MM.1S (cell line): Measurements from ENCODE around the gene WFDC13.
A peak's percentile ranks its signal among the peaks of the same experiment; 100 is the strongest.
"Not testable (repeated sequence)": the region's sequence is repeated elsewhere in the genome, so short reads cannot be mapped to it uniquely, and the experiment has no call there.

Experiments used
- DNase-seq: peaks from one replicate; pipeline ENCODE4 v3.0.0-alpha.2; 2015
- H2AFZ ChIP-seq: fragments of 300-600 bp; sonication (generic); 2 replicates; pipeline ENCODE4 v1.6.0; 2016; ENCODE audit warnings: antibody characterized with exemption, low read length
- H3F3A ChIP-seq: fragments of 300-600 bp; sonication (generic); 2 replicates; pipeline ENCODE4 v1.6.1; 2016; ENCODE audit warnings: mild to moderate bottlenecking, antibody characterized with exemption, low read length, moderate library complexity, mixed read lengths; ENCODE audit not compliant: insufficient read depth
- H3K27ac ChIP-seq: fragments of 300-600 bp; sonication (generic); 2 replicates; pipeline ENCODE4 v1.5.1; 2016; ENCODE audit warnings: mild to moderate bottlenecking, low read length
- H3K27me3 ChIP-seq: fragments of 300-600 bp; sonication (generic); replicated peaks from 2 replicates; pipeline ENCODE4 v1.6.0; 2016; ENCODE audit warnings: low read length; ENCODE audit not compliant: insufficient read depth
- H3K36me3 ChIP-seq: fragments of 300-600 bp; sonication (generic); replicated peaks from 2 replicates; pipeline ENCODE4 v1.6.1; 2016; ENCODE audit warnings: mild to moderate bottlenecking, low read length, mixed read lengths; ENCODE audit not compliant: insufficient read depth
- H3K4me1 ChIP-seq: fragments of 300-600 bp; sonication (generic); 2 replicates; pipeline ENCODE4 v1.6.1; 2016; ENCODE audit warnings: low read length, mixed read lengths
- H3K4me2 ChIP-seq: fragments of 300-600 bp; sonication (generic); 2 replicates; pipeline ENCODE4 v1.6.0; 2016; ENCODE audit warnings: low read depth, low read length
- H3K4me3 ChIP-seq: fragments of 300-600 bp; sonication (generic); 2 replicates; pipeline ENCODE4 v1.5.1; 2016; ENCODE audit warnings: low read length, mixed read lengths
- H3K79me2 ChIP-seq: fragments of 300-600 bp; sonication (generic); 2 replicates; pipeline ENCODE4 v1.6.1; 2016; ENCODE audit warnings: mixed run types, low read length, mixed read lengths
- H3K9ac ChIP-seq: fragments of 300-600 bp; sonication (generic); 2 replicates; pipeline ENCODE4 v1.6.1; 2016; ENCODE audit warnings: low read length, mixed read lengths
- H3K9me2 ChIP-seq: fragments of 300-600 bp; sonication (generic); replicated peaks from 2 replicates; pipeline ENCODE4 v1.6.1; 2016; ENCODE audit warnings: mild to moderate bottlenecking, low read length, mixed read lengths; ENCODE audit not compliant: insufficient read depth
- H3K9me3 ChIP-seq: fragments of 300-600 bp; sonication (generic); replicated peaks from 2 replicates; pipeline ENCODE4 v1.6.1; 2016; ENCODE audit warnings: mild to moderate bottlenecking, low read length, mixed read lengths; ENCODE audit not compliant: insufficient read depth
- H4K20me1 ChIP-seq: fragments of 300-600 bp; sonication (generic); 2 replicates; pipeline ENCODE4 v1.6.1; 2016; ENCODE audit warnings: mild to moderate bottlenecking, low read length, moderate library complexity, mixed read lengths; ENCODE audit not compliant: insufficient read depth
- CTCF ChIP-seq: fragments of 300-600 bp; sonication (generic); IDR thresholded peaks from 2 replicates; pipeline ENCODE4 v1.5.1; 2016; ENCODE audit warnings: antibody characterized with exemption, low read length, mixed read lengths
- EZH2 ChIP-seq: fragments of 300-600 bp; sonication (generic); optimal IDR thresholded peaks from 2 replicates; pipeline ENCODE3; 2017; ENCODE audit warnings: low read depth, mild to moderate bottlenecking, antibody characterized with exemption, low read length, mixed read lengths
- EZH2phosphoT487 ChIP-seq: fragments of 300-600 bp; sonication (generic); IDR thresholded peaks from 2 replicates; pipeline ENCODE4 v1.6.1; 2018; ENCODE audit warnings: antibody characterized with exemption, low read length

The WFDC13 gene

GRCh38 chr20:45701104-45701503 is 734 bp upstream of the WFDC13 start:
- Histone ChIP-seq H3K27ac (no peak overlapping the region), H3K4me2 (no peak overlapping the region), H3K4me1 (no peaks in the 10 kb centered on the region), H3K36me3 (no peaks in the 10 kb centered on the region), H3K9ac (no peak overlapping the region), H4K20me1 (no peaks in the 10 kb centered on the region), H3K79me2 (no peaks in the 10 kb centered on the region), H2AFZ (no peak overlapping the region), H3K27me3 (no peaks in the 10 kb centered on the region), H3K4me3 (no peak overlapping the region), H3K9me3 (no peaks in the 10 kb centered on the region), H3K9me2 (no peaks in the 10 kb centered on the region), H3F3A (no peaks in the 10 kb centered on the region)
- no peak for TF ChIP-seq CTCF
- no peak for TF ChIP-seq EZH2phosphoT487
- no peak for TF ChIP-seq EZH2
- DNase-seq, result no peak

GRCh38 chr20:45704969-45705637 is 3.3 kb downstream of the WFDC13 start, which contains the start of gene WFDC10B:
WFDC10B (minus strand) TSS chr20:45705019; CDS start chr20:45685992, 19,027 bp downstream.
- no peaks in the 10 kb centered on the region for H3K4me1 ChIP-seq
- H3K27me3 ChIP-seq, result no peaks in the 10 kb centered on the region
- no peaks in the 10 kb centered on the region for H3K9me2 ChIP-seq
- H2AFZ ChIP-seq, result no peak within 1 kb of the TSS
- H3K27ac ChIP-seq, result no peak within 1 kb of the TSS
- no peaks in the 10 kb centered on the region for H3K9me3 ChIP-seq
- DNase-seq, result no peak
- H3K4me3 ChIP-seq, result no peak within 1 kb of the TSS
- H3F3A ChIP-seq, result no peaks in the 10 kb centered on the region
- H3K36me3 ChIP-seq, result no peaks in the 10 kb centered on the region
- TF ChIP-seq EZH2phosphoT487, result no peak
- TF ChIP-seq EZH2, result no peak
- no peak for TF ChIP-seq CTCF
- no peaks in the 10 kb centered on the region for H4K20me1 ChIP-seq
- H3K9ac ChIP-seq, result no peak within 1 kb of the TSS
- no peaks in the 10 kb centered on the region for H3K79me2 ChIP-seq
- H3K4me2 ChIP-seq, result no peak within 1 kb of the TSS

GRCh38 chr20:45716141-45716688 is 14.4 kb downstream of the WFDC13 start:
- not testable (repeated sequence) for H3K36me3 ChIP-seq, H3K27me3 ChIP-seq, H3F3A ChIP-seq, H3K9me3 ChIP-seq, H4K20me1 ChIP-seq, H3K4me3 ChIP-seq, H3K79me2 ChIP-seq, H3K9me2 ChIP-seq
- H3K27ac ChIP-seq, result peak overlapping the region; percentile 55; the same call in 1 of the 2 replicates
- H2AFZ ChIP-seq, result 0 out of 2 replicates have a peak overlapping the region, but pooled peaks have one; percentile 33
- peak; percentile 69 for DNase-seq
- peak overlapping the region; percentile 32; the same call in 1 of the 2 replicates for H3K4me2 ChIP-seq
- H3K4me1 ChIP-seq, result peaks cover 29% of the 10 kb centered on the region
- peak overlapping the region; percentile 12; the same call in 1 of the 2 replicates for H3K9ac ChIP-seq

- no peaks in the 10 kb centered on the region for H4K20me1 ChIP-seq
- no peak within 1 kb of the TSS for H3K4me3 ChIP-seq
- no peak for DNase-seq
- H3K9ac ChIP-seq, result no peak within 1 kb of the TSS
- H3K9me3 ChIP-seq, result no peaks in the 10 kb centered on the region
- H2AFZ ChIP-seq, result no peak within 1 kb of the TSS
- no peaks in the 10 kb centered on the region for H3K9me2 ChIP-seq
- no peak for TF ChIP-seq CTCF
- TF ChIP-seq EZH2, result no peak
- TF ChIP-seq EZH2phosphoT487, result no peak
- no peak within 1 kb of the TSS for H3K27ac ChIP-seq
- no peaks in the 10 kb centered on the region for H3K36me3 ChIP-seq
- no peaks in the 10 kb centered on the region for H3K4me1 ChIP-seq
- no peaks in the 10 kb centered on the region for H3K27me3 ChIP-seq
- no peaks in the 10 kb centered on the region for H3F3A ChIP-seq
- H3K4me2 ChIP-seq, result no peak within 1 kb of the TSS
- H3K79me2 ChIP-seq, result no peaks in the 10 kb centered on the region
Measured at GRCh38 chr20:45722047-45722446, 20.2 kb downstream of the WFDC13 start, which contains the start of gene SPINT4. SPINT4 (plus strand) TSS chr20:45722347; CDS start chr20:45722368, 21 bp downstream.
